ENCODE data around the gene CCNE1. TPM values are rescaled to one million over a fixed set of nuclear protein-coding genes. Genes with fewer than 3 reads are reported as not detected.
A peak's percentile ranks its signal among the peaks of the same experiment; 100 is the strongest.

Gene CCNE1
- total RNA-seq, 6 experiments from 2014 or later, result 5.6 to 7.0 (median 6.5) TPM

DNA sequence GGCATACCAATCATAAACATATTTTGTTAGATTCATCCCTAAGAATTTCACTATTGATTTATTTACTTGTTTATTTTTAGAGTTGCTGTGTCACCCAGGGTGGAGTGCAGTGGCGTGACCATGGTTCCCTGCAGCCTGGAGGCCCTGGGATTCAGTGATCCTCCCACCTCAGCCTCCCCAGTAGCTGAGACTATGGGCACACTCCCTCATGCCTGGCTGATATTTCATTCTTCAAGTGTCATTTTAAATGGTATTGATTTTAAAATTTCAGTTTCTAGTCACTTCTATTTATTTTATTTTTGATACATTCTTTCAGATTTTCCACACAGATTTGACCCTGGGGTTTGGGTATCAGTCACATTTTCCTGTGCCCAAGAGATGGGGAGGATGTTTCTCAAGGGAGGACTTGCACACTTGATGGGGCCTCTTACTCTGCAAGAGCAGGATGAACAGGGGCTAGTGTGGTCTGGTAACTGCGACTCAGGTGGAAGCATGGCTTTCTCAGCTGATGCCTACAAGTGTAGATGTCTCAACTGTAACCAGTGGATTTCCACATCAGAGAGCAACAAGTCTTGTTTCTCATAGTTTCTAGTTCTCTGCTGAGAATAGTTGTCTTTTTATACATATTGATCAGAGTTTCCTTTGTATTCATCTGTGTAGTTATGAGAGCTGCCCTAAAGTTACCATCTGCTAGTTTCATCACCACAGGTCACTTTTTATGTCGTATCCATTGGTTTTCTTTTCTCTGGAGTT is 40.2 kb downstream of the CCNE1 start:
- no peak overlapping the region for H3K4me3 Mint-ChIP-seq
- H3K9me3 Mint-ChIP-seq, result no peaks in the 10 kb centered on the region

DNA sequence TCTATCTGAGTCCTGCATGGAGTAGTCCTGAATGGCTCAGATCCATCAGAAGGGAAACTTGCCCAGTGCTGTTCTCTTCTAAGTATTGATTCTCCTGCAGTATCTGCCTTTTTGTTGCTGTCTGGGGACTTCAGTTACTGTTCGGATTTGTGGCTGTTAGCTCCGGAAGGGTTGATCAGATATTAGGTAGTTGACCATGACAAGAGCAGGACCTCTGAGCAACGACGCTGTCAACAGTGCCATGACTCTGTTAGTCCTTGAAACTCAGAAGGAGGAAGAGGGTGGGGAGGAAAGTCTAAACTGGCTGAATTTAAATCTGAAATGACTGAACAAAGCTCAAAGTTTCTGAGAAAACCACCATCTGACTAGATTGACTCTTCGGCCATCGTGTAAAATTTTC is 42.2 kb downstream of the CCNE1 start:
- H3K36me3 Mint-ChIP-seq (ENCODE audit: low read depth), result no peaks in the 10 kb centered on the region
- H3K4me1 Mint-ChIP-seq (ENCODE audit: low read depth), result no peaks in the 10 kb centered on the region
- no peak overlapping the region for H3K4me3 Mint-ChIP-seq
- H3K27me3 Mint-ChIP-seq (ENCODE audit: insufficient read depth), result peaks cover 22% of the 10 kb centered on the region
- H3K27ac Mint-ChIP-seq, result no peak overlapping the region
- TF ChIP-seq, protein P1, sequence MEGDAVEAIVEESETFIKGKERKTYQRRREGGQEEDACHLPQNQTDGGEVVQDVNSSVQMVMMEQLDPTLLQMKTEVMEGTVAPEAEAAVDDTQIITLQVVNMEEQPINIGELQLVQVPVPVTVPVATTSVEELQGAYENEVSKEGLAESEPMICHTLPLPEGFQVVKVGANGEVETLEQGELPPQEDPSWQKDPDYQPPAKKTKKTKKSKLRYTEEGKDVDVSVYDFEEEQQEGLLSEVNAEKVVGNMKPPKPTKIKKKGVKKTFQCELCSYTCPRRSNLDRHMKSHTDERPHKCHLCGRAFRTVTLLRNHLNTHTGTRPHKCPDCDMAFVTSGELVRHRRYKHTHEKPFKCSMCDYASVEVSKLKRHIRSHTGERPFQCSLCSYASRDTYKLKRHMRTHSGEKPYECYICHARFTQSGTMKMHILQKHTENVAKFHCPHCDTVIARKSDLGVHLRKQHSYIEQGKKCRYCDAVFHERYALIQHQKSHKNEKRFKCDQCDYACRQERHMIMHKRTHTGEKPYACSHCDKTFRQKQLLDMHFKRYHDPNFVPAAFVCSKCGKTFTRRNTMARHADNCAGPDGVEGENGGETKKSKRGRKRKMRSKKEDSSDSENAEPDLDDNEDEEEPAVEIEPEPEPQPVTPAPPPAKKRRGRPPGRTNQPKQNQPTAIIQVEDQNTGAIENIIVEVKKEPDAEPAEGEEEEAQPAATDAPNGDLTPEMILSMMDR (IDR thresholded peaks at IDR 0.05), result no peak
- no peaks in the 10 kb centered on the region for H3K9me3 Mint-ChIP-seq
- no peak for DNase-seq

More for the DNA sequence above, 40.2 kb downstream of the CCNE1 start:
- TF ChIP-seq, protein P1 (IDR thresholded peaks at IDR 0.05), result no peak
- no peak overlapping the region for H3K27ac Mint-ChIP-seq
- no peaks in the 10 kb centered on the region for H3K4me1 Mint-ChIP-seq (ENCODE audit: low read depth)
- no peaks in the 10 kb centered on the region for H3K36me3 Mint-ChIP-seq (ENCODE audit: low read depth)
- no peak for DNase-seq
- peaks cover 17% of the 10 kb centered on the region for H3K27me3 Mint-ChIP-seq (ENCODE audit: insufficient read depth)

DNA sequence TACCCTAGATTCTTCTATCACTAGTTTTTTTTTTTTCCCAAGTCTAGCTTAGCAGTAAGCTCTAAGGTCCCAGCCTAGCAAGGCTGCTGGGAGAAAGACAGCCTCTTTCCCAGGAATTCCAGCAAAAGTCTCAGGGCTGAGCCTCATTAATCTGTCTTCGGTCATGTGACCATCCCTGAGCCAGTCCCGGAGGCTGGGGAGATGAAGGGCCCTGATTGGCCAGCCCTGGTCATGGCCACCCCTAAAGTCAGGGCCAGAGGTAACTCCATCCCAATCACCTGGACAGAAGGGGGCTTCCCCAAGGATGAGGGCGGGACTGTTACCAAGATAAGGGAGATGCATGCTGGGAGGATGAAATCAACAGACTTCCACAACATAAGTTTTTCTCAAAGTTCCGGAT is 43.3 kb downstream of the CCNE1 start:
- H3K27me3 Mint-ChIP-seq (ENCODE audit: insufficient read depth), result peaks cover 20% of the 10 kb centered on the region
- H3K9me3 Mint-ChIP-seq, result no peaks in the 10 kb centered on the region
- H3K36me3 Mint-ChIP-seq (ENCODE audit: low read depth), result no peaks in the 10 kb centered on the region
- H3K4me1 Mint-ChIP-seq (ENCODE audit: low read depth), result no peaks in the 10 kb centered on the region
- no peak for DNase-seq
- TF ChIP-seq, protein P1 (IDR thresholded peaks at IDR 0.05), result no peak
- no peak overlapping the region for H3K27ac Mint-ChIP-seq
- no peak overlapping the region for H3K4me3 Mint-ChIP-seq

DNA sequence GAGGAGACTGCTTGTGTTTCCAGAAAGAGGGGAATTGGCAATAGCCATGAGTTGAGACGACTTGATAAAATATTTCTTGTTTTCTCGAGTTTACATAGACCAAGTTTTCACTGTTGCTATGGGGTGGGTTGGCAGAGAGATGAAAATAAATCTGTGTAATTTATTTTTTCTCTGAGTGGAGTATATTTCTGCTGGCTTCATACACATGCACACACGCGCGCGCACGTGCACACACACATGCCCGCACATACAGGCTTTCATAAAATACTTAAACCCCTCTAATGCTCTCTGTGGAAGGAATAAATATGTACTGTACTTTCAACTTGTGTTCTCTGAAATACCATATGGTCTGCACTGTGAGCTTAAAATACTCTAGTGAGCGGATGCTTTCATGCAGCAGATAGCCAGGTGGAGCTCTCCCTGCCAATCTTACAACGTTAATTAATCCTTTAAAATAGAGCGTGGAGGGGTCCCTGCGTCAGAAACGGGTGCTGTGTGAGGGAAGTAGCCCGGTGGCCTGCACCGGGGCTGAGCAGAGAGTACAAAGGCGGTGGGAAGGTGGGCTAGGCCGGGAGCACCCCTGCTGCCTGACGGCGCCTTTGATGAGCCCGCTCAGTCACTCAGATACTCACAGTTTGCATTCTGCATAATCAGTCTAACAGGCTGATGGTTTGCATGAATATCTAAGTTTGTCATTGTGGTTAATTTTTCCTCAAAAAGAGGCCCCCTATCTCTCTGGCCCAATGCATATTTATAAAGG is 44.1 kb downstream of the CCNE1 start:
- TF ChIP-seq, protein P1 (IDR thresholded peaks at IDR 0.05), result no peak
- no peaks in the 10 kb centered on the region for H3K4me1 Mint-ChIP-seq (ENCODE audit: low read depth)
- H3K27ac Mint-ChIP-seq, result no peak overlapping the region
- H3K27me3 Mint-ChIP-seq (ENCODE audit: insufficient read depth), result peaks cover 16% of the 10 kb centered on the region
- H3K9me3 Mint-ChIP-seq, result no peaks in the 10 kb centered on the region
- H3K4me3 Mint-ChIP-seq, result no peak overlapping the region
- no peak for DNase-seq
- no peaks in the 10 kb centered on the region for H3K36me3 Mint-ChIP-seq (ENCODE audit: low read depth)

DNA sequence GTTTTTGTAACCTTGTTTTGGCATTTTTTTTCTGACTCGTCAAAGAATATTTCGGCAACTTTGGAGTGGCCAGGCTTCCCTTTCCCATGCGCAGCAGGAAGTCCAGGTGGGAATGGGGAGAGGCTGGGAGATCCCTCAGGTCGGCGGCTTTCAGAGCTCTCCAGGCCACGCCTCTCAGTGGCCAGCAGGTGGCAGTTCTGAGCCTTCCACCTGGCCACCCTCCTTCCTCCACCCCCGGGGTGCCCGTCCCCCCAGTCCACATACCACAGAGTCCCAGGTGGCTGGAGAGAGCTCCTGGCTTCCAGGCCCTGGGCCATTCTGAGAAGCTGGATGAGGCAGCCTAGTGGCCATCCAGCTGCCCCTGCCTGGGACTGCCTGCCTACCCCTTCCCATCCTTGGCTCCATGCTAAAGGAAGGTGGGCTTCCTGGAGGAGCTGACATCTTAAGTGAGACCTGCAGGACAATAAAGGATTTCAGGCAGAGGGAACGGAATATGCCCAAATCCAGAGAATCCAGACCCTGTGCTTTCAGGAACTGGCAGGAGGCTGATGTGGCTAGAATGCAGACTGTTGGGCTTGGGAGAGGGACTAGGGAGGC is 46.3 kb downstream of the CCNE1 start:
- TF ChIP-seq, protein P1 (IDR thresholded peaks at IDR 0.05), result peak; percentile 76
- Mint-ChIP-seq H3K4me1 (ENCODE audit: low read depth) (no peaks in the 10 kb centered on the region), H3K27ac (no peak overlapping the region), H3K9me3 (no peaks in the 10 kb centered on the region), H3K4me3 (no peak overlapping the region), H3K27me3 (ENCODE audit: insufficient read depth) (peaks cover 25% of the 10 kb centered on the region), H3K36me3 (ENCODE audit: low read depth) (no peaks in the 10 kb centered on the region)
- DNase-seq, result no peak
